CD4-positive, alpha-beta T cell treated with Interleukin-21 for 1 hour (primary cell): ENCODE results near the gene STAT4.

ENCODE experiments used
- DNase-seq: peaks from one replicate; pipeline ENCODE4 v3.0.0-alpha.2; 2020

STAT4 gene

GRCh38 chr2:190988910-190989309 lies 161.9 kb downstream of the STAT4 start:
- no peak for DNase-seq

- no peak for DNase-seq
Observed at GRCh38 chr2:190987938-190988337, 162.9 kb downstream of the STAT4 start.

- no peak for DNase-seq
Observed at GRCh38 chr2:190987116-190987515, 163.7 kb downstream of the STAT4 start.

DNA sequence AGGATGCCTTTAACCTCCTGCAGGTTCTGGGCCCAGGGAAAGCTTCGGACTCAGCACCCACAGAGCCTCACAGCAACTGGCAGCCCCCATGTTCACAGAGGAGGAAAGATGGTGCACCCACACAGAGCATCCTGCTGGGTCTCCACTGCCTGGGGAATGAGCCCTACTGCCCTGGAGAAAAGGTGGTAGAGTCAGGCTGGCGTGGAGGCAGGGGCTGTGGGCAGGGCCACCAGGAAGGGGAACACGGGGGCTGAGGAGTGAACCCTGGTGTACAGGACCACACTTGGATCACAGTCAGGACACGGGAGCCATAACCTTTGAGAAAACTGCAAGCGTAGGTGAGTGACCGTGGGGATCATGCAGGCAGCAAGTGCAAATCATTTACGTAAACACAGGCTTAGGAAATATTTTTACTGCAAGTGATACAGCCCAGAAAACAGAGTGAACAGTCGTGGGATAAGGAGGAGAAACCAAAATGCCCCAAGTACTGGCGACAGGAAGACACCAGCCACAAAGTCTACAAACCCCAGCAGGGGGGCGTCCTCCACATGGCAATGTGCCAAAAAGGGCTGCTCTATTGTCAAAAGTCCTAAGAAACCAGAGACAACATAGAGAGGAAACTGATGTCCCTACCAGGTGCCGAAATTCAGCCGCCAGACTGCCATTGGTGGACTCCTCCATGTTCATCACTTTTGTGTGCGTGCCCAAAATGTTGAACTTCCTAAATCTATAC lies 164.4 kb downstream of the STAT4 start:
- DNase-seq: no peak

GRCh38 chr2:190984595-190984994 lies 166.2 kb downstream of the STAT4 start:
- no peak for DNase-seq

- no peak for DNase-seq
Observed at GRCh38 chr2:190982262-190983034, 168.3 kb downstream of the STAT4 start.

- no peak for DNase-seq
Observed at GRCh38 chr2:190981733-190982132, 169.1 kb downstream of the STAT4 start.

- no peak for DNase-seq
Observed at GRCh38 chr2:190981333-190981732, 169.5 kb downstream of the STAT4 start.

DNA sequence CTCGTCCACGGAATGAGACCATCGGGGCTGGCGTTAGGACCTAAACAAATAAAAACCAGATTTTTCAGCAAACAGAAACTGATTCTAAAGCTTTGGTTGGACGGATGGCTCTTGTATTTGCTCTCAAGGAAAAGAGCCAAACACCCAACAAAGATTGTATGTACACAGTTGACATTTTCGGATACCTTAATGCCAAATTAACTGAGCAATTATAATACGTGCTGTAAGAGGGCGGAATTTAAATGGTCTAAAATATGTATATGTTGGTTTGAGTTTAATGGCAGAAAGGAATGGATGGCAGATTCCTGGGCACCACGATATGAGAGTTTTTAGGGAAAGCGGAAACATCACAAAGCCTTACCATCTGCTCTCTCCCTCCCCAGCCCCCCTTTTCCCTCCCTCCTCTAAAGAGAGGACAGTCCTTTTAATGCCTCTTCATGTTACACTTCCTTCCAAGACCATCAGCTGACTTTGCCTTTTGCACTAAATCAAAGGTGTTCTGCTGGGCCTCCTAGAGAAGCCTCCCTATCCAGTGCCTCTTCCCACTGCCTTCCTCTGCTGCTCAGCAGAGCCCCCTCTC lies 170.1 kb downstream of the STAT4 start:
- DNase-seq: no peak

- DNase-seq: no peak
Observed at GRCh38 chr2:190979906-190980629, 170.7 kb downstream of the STAT4 start.
